Astrocyte (in vitro differentiated cells and primary cell): ENCODE results near the gene FAM171A2.

Experiments
- CTCF ChIP-seq: IDR thresholded peaks from 2 replicates; pipeline ENCODE4 v1.5.1; 2011; ENCODE audit warnings: low read depth, mild to moderate bottlenecking, inconsistent platforms, low read length, moderate library complexity; ENCODE audit not compliant: insufficient read depth
- EZH2 ChIP-seq: IDR thresholded peaks from 2 replicates; pipeline ENCODE4 v1.6.1; 2012; ENCODE audit warnings: mild to moderate bottlenecking, low read length, inconsistent platforms; ENCODE audit not compliant: insufficient read depth

GRCh38 chr17:44311562-44312181 lies 52.0 kb downstream of the FAM171A2 start:
- TF ChIP-seq CTCF (no peak), EZH2 (no peak)
